ENCODE measurements around the gene KLLN.
"Not testable (repeated sequence)": the region's sequence is repeated elsewhere in the genome, so short reads cannot be mapped to it uniquely, and the experiment has no call there.

KLLN gene

DNA sequence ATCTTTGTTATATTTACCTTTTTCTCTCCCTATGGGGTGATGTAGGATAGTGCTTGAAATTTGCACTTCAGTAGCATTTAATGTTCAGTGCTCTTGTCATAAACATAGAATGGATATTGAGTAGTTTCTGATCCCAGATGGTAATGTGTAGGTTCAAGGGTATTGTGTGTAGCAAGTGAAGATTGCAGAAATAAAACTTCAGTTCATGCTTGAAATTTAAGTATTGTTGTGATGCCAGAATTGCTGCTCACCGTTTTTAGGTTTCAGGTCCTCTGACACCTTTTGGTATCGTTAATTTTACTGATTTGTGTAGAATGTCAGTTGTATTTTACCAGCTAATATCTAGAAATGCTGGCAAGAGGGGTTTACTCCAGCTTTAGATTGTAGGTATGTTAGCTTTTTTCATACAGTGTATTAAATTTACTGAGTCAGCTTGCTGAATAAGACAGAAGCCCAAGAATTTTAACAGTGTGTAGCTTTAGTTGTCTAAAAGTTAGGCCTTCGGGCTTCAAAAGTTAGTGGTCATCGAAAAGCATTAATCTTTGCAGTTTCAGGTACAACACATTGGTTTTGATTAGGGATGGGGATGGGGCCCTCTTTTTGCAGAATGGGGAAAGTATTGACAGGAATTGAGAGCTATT, 2.0 kb upstream of the KLLN start:
- no peak for DNase-seq

- no peak for DNase-seq
Observed at GRCh38 chr10:87864496-87865059, 1.2 kb upstream of the KLLN start.

GRCh38 chr10:87863951-87864495, 690 bp upstream of the KLLN start:
- DNase-seq, result not testable (repeated sequence)

DNA sequence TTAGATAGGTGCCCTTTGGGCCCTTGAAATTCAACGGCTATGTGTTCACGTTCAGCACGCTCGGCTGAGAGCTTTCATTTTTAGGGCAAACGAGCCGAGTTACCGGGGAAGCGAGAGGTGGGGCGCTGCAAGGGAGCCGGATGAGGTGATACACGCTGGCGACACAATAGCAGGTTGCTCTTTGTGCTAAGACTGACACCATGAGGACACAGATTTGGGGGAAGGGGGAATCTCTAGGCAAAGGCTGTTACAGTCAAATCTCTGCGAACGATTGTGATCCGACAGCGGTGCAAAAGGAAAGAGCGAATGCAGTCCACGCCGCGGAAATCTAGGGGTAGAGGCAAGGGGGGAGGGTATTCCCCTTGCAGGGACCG, 667 bp downstream of the KLLN start:
- no peak for DNase-seq

DNA sequence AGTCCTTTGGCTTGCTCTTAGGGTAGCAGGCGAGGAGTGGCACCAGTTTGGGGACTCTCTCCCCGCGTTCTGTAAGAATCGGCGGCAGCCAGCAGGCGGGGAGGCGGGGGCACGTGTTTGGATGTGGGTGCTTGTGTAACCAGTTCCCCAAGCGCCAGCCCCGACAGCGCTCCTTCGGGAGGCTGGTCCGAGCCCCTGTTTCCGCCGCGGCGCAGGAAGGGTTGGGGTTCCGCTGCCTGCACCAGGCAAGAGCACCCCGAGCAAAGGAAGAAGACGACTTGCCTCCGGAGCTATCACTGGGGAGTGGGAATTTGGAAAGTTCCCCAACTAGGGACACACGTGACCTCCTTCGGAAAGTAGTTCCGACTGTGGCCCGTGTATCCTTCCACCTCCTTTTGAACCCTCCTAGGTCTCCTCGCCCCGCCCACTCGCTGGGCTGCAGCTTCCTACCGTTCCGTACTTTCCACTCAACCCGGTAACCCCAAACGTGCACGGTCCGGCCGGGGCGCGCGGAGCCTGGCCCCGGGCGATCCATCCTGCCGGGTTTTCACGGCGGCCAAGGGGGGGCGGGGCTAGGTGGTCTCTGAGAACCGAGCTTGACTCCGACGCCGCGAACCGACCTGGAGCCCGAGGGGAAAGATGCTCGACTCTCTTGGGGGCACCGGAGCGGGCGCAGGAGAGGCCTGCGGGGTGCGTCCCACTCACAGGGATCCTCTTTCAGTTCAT, 1.2 kb downstream of the KLLN start:
- peak; percentile 79 for DNase-seq

DNA sequence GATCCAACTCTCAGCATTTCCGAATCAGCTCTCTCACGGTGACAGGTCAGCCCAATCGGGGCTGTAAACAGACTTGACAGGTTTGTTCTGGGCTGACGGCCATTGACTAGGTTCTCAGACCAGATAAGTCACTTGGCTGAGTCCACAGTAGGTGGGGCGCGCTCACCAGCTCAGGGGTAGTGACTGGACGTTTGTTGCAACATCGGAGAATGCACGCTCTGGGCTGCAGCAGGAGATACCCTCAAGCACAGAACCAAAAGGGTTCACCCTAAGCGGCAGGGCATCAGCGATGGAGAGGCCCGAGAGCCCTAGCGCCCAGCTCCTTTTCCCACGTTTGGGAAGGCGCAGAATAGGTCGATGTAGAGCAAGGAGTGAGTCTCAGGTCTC, 1.8 kb downstream of the KLLN start:
- DNase-seq, result no peak

GRCh38 chr10:87860816-87861403, 2.4 kb downstream of the KLLN start:
- DNase-seq, result no peak

DNA sequence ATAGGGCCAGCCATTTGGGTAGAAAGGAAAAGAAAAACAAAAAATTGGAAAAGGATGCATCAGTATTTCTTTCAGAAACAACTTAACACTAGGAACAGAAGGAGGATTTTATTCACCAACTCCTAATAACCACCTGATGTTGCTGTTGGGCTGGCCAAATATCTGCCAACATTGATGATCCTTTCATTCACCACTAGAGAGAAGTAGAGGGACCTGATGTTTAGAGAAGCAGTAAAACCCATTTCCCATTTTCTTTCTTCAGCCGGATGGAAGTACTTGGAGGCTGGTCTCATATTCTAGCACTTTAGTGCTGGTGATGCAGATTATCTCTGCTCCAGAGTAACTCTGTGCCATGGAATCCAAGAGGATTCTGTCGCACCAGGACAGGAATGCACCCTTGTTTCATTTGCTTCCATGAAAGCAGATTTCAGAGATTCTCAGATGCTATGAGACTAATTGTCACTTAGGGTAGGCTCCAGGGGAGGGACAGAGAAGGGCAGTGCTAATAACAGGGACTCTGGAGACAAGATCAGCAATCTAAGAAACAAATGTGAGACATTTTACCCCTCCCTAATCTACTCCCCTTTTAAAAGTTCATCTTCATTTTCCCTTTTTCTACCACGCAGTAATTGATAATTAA, 3.1 kb downstream of the KLLN start:
- no peak for DNase-seq

DNA sequence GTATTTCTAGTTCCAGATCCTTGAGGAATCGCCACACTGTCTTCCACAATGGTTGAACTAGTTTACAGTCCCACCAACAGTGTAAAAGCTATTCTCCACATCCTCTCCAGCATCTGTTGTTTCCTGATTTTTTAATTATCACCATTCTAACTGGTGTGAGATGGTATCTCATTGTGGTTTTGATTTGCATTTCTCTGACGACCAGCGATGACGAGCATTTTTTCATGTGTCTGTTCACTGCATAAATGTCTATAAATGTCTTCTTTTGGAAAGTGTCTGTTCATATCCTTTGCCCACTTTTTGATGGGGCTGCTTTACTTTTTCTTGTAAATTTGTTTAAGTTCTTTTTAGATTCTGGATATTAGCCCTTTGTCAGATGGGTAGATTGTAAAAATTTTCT, 7.7 kb downstream of the KLLN start:
- DNase-seq, result not testable (repeated sequence)

DNA sequence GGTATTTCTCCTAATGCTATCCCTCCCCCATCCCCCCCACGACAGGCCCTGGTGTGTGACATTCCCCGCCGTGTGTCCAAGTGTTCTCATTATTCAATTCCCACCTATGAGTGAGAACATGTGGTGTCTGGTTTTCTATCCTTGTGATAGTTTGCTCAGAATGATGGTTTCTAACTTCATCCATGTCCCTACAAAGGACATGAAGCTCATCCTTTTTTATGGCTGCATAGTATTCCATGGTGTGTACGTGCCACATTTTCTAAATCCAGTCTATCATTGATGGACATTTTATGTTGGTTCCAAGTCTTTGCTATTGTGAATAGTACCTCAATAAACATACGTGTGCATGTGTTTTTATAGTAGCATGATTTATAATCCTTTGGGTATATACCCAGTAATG, 8.1 kb downstream of the KLLN start:
- DNase-seq, result not testable (repeated sequence)

GRCh38 chr10:87852089-87852488, 11.2 kb downstream of the KLLN start:
- DNase-seq, result no peak

DNA sequence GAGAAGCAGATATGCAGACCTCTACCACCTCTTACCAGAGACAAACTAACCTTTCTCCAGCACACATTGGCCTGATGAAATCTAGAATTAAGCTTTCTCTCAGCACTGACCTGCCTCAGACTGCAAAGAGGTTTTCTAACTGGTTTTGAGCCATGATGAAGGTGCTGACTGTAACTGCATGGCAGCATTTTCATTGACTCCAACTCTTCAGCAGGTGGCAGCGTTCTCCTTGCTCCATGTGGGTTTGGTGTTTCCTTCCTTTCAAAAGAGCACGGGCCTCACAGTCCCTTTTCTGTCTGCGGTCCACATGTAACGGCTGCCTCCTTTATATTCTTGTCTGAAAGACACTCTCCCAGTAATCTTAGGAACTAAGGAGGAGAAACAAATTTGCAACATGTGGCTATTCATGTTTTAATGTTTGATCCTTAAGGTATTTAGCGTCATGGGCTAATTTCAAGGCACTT, 12.6 kb downstream of the KLLN start:
- DNase-seq, result no peak

DNA sequence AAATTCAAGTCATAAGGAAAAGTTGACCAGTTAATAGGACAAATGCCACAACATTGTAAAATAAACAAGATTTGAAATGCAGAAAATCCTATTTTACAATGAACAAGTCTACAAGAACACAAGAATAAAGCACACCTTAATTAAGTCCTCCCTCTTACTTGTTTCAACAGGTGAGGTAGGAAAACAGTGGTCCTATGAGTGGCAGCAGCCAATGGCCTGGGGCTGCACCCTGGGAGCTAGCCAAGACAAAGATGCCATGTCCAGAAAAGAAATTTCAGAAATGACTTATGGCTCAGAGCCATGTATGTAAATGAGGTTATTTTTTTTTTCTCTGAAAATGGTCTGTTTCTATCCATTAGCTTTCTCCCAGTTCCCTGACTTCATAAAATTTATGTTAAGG, 14.3 kb downstream of the KLLN start:
- no peak for DNase-seq

GRCh38 chr10:87847550-87847949, 15.8 kb downstream of the KLLN start:
- DNase-seq, result no peak

DNA sequence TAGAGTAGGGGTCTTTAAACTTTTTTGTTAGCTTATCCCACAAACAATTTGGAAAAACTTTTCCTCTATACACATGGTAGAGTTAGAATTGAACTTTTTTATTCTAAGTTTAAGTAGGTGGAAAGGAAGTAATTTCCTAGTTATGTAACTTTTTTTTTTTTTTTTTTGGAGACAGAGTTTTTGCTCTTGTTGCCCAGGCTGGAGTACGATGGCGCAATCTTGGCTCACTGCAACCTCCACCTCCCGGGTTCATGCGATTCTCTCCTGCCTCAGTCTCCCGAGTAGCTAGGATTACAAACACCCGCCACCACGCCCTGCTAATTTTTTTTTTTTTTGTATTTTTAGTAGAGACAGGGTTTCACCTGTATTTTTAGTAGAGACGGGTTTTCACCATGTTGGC, 16.6 kb downstream of the KLLN start:
- not testable (repeated sequence) for DNase-seq

- no peak for DNase-seq
Observed at GRCh38 chr10:87846023-87846422, 17.3 kb downstream of the KLLN start.

DNA sequence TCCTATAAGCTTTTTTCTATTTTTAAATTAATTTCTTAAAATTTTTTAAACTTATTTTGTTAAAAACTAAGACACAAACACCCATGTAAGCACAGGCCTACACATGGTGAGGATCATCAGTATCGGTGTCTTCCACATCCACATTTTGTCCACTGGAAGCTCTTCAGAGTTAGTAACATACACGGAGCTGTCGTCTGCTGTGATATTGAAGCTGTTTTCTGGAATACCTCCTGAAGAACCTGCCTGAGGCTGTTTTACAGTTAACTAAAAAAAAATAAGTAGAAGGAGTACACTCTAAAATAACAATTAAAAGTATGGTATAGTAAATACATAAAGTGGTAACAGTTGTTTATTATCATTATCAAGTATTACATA, 17.7 kb downstream of the KLLN start:
- DNase-seq, result no peak

GRCh38 chr10:87844837-87845623, 18.3 kb downstream of the KLLN start:
- DNase-seq, result no peak

DNA sequence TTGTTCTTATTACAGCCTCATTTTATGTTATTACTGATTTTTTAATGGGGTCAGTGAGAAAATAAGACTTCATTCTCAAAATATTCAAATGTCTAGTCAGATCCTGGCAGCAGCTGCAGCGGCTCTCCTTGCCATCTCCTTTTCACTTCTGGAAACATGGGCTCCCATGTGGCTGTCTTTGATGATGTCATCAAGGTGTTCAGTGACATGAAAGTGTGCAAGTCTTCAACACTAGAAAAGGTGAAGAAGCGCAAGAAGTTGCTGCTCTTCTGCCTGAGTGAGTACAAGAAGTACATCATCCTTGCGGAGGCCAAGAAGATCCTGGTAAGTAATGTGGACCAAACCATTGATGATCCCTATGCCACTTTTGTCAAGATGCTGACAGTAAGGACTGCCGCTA, 19.6 kb downstream of the KLLN start:
- DNase-seq, result no peak

DNA sequence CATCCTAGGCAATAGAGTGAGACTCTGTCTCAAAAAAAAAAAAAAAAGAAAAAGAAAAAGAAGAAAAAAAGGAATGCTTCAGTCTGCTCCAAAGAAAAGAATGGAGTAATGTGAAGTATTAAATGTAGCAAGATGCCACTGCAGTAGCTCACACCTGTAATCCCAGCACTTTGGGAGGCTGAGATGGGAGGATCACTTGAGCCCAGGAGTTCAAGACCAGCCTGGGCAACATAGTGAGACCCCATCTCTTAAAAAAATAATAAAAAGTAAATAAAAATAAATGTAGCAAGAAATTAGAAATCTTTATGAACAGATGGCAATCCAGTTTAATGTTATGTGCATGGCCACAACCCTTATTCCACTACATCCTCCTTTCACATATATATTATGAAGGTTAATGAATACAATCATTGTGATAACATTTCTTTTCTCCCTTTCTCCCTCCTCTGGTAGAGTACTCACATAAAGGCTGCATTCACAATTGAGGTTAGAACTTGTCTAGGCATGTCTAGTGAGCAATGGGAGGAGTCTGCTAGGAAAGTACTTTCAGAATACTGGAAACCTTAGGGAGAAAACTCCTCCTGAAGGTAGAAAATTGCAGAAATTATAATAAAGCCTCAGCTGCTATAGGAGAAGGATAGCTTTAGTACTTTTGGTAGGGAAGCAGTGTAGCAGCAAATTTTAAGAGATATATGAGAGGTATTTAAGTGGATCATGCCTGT, 20.4 kb downstream of the KLLN start:
- no peak for DNase-seq

GRCh38 chr10:87842220-87842641, 21.1 kb downstream of the KLLN start:
- no peak for DNase-seq

GRCh38 chr10:87841186-87841585, 22.1 kb downstream of the KLLN start:
- DNase-seq, result no peak
